Activated naive CD4-positive, alpha-beta T cell treated with anti-CD3 and anti-CD28 coated beads for 36 hours (primary cell): Measurements from ENCODE around the gene SOCS2. TPM values are rescaled to one million over a fixed set of nuclear protein-coding genes. Genes with fewer than 3 reads are reported as not detected.
"Not testable (repeated sequence)": the region's sequence is repeated elsewhere in the genome, so short reads cannot be mapped to it uniquely, and the experiment has no call there.

Experiments
- CTCF ChIA-PET: fragments of 350-600 bp; sonication (Branson Sonifier 250); formaldehyde crosslinking; loops from one replicate; lab custom pipeline; 2021; ENCODE audit warnings: antibody characterized with exemption; lab: Charles Lee
- DNase-seq: peaks from one replicate; pipeline ENCODE4 v3.0.0-alpha.2; 2020
- H3K27ac Mint-ChIP-seq: one replicate; pipeline ENCODE4 v1.8.0; 2021; ENCODE audit warnings: mild to moderate bottlenecking, mixed read lengths
- H3K27me3 Mint-ChIP-seq: one replicate; pipeline ENCODE4 v1.8.0; 2021; ENCODE audit warnings: low read depth, mixed read lengths
- H3K36me3 Mint-ChIP-seq: one replicate; pipeline ENCODE4 v1.8.0; 2021; ENCODE audit warnings: low read depth, mixed read lengths
- H3K4me1 Mint-ChIP-seq: one replicate; pipeline ENCODE4 v1.8.0; 2021; ENCODE audit warnings: low read depth, mixed read lengths
- H3K4me3 Mint-ChIP-seq: one replicate; pipeline ENCODE4 v1.8.0; 2021; ENCODE audit warnings: mild to moderate bottlenecking, moderate library complexity, mixed read lengths
- H3K9me3 Mint-ChIP-seq: one replicate; pipeline ENCODE4 v1.8.0; 2021; ENCODE audit warnings: mixed read lengths
- intact Hi-C: fragments of 100-400 bp; cut with micrococcal nuclease; formaldehyde crosslinking; loops from one replicate; pipeline ENCODE4 v1.15.1; 2023
- total RNA-seq, 2 experiments: library from RNA; stranded (reverse); gene quantifications; one replicate each; pipeline ENCODE4 v1.2.3, GENCODE V29; 2021

The SOCS2 gene
- total RNA-seq, 2 experiments from 2014 or later: 15.9 to 17.5 TPM

DNA sequence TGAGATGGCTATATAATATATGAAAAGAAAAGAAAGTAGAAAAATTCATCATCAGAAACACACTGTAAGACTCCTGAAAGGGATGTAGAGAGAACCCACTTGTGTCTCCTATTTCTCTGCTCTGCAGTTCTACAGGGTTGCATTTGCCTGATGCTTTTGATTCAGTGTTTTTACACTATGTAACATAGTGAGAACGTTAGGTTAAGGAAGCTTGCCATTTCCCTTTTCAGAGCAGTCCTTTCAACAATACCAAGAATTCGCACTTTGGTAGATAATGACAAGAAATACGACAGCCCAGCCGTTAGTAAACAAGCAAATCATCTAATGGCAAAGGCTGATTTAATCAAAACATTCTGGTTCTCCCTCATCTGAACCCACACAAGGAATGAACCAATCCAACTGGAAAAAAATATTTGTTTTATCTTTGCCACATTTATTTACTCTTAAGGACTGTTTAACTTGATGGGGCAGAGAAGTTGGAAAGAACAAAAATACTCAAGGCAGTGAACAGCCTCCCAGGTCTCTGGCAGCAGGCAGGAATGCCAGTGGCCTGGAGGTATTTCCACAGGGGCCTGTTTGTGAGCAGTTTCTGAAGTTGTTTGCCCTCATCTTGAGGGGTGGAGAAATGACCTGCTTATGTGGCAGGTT lies 30.8 kb upstream of the SOCS2 start:
- H3K36me3 Mint-ChIP-seq: peaks cover 6% of the 10 kb centered on the region
- H3K27me3 Mint-ChIP-seq: no peaks in the 10 kb centered on the region
- intact Hi-C loops: no loop called here
- DNase-seq: no peak
- H3K9me3 Mint-ChIP-seq: no peaks in the 10 kb centered on the region
- CTCF ChIA-PET: interaction anchor here (1.4 to 1.5 kb wide), 2 partner anchors 39 to 561 kb away, joined by 4 read pairs; no protein-coding TSS in a partner anchor
- H3K27ac Mint-ChIP-seq: no peak overlapping the region
- H3K4me3 Mint-ChIP-seq: no peak overlapping the region
- peaks cover 23% of the 10 kb centered on the region for H3K4me1 Mint-ChIP-seq

DNA sequence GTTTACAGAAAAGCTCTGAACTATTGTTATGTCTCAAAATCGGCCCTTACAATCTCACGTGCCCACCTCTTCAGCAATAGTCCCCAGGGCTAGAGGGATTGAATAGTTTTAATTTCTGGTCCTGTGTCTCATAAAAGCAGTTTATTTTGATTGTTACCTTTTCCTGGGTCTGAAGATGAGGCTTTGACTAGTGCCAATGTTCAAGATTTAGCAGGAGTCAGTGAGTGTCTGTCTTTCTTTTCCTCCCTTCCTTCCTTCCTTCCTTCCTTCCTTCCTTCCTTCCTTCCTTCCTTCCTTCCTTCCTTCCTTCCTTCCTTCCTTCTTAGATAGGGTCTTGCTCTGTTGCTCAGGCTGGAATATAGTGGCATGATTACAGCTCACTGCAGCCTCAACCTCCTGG lies 24.7 kb upstream of the SOCS2 start:
- CTCF ChIA-PET: interaction anchor here (1.6 kb wide), 1 partner anchor 554 kb away, joined by 4 read pairs; no protein-coding TSS in a partner anchor
- H3K27me3 Mint-ChIP-seq: no peaks in the 10 kb centered on the region

GRCh38 chr12:93549174-93549573 lies 23.3 kb upstream of the SOCS2 start:
- no peak overlapping the region for H3K27ac Mint-ChIP-seq
- H3K9me3 Mint-ChIP-seq: no peaks in the 10 kb centered on the region
- peaks cover 5% of the 10 kb centered on the region for H3K4me1 Mint-ChIP-seq
- H3K36me3 Mint-ChIP-seq: peaks cover 3% of the 10 kb centered on the region
- no peaks in the 10 kb centered on the region for H3K27me3 Mint-ChIP-seq
- H3K4me3 Mint-ChIP-seq: no peak overlapping the region
- CTCF ChIA-PET: interaction anchor here (1.0 kb wide), 2 partner anchors 82 to 552 kb away, joined by 3 read pairs; partner anchors contain the start of gene MRPL42
- intact Hi-C loops: no loop called here
- no peak for DNase-seq

More for the DNA sequence above, 24.7 kb upstream of the SOCS2 start:
- Mint-ChIP-seq H3K4me1 (no peaks in the 10 kb centered on the region), H3K9me3 (no peaks in the 10 kb centered on the region), H3K4me3 (no peak overlapping the region), H3K27ac (no peak overlapping the region), H3K36me3 (peaks cover 6% of the 10 kb centered on the region)
- intact Hi-C loops: no loop called here
- DNase-seq: no peak

- intact Hi-C loops: no loop called here
- no peak overlapping the region for H3K27ac Mint-ChIP-seq
- H3K4me3 Mint-ChIP-seq: no peak overlapping the region
- no peaks in the 10 kb centered on the region for H3K9me3 Mint-ChIP-seq
- DNase-seq: no peak
- H3K27me3 Mint-ChIP-seq: no peaks in the 10 kb centered on the region
- peaks cover 5% of the 10 kb centered on the region for H3K4me1 Mint-ChIP-seq
- H3K36me3 Mint-ChIP-seq: no peaks in the 10 kb centered on the region
- CTCF ChIA-PET: no interaction called here
Measured at GRCh38 chr12:93550748-93551611, 21.5 kb upstream of the SOCS2 start.

DNA sequence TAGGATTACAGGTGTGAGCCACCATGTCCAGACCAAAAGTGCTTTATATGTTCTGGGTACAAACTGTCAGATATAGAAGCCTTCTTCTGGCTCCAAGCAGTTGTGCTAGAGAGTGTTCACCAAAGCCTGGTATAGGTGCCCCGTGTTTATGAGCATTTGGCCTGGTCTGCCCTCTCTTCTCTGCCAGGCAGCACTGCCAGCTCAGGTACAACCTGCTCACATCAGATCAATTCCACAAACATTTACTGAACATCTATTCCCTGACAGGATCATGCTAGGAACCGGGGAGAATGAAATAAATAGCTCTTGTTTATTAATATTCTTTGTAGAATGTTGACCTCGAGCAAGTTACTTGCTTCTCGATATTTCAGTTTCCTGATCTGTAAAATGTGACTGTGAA lies 20.0 kb upstream of the SOCS2 start:
- CTCF ChIA-PET: interaction anchor here (0.9 kb wide), 1 partner anchor 16 kb away, joined by 4 read pairs; no protein-coding TSS in a partner anchor
- Mint-ChIP-seq H3K27me3 (no peaks in the 10 kb centered on the region), H3K27ac (no peak overlapping the region), H3K36me3 (no peaks in the 10 kb centered on the region), H3K9me3 (no peaks in the 10 kb centered on the region), H3K4me1 (peaks cover 5% of the 10 kb centered on the region), H3K4me3 (no peak overlapping the region)
- intact Hi-C loops: no loop called here
- no peak for DNase-seq

DNA sequence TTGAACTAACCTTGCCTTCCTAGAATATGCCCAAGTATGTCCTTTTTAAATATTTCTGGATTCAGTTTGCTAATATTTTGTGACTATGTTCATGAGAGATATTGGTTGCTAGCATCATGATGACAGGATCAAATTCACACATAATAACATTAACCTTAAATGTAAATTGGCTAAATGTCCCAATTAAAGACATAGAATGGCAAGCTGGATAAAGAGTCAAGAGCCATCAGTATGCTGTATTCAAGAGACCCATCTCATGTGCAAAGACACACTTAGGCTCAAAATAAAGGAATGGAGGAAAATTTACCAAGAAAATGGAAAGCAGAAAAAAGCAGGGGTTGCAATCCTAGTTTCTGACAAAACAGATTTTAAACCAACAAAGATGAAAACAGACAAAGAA lies 14.6 kb upstream of the SOCS2 start:
- H3K36me3 Mint-ChIP-seq: peaks cover 23% of the 10 kb centered on the region
- H3K4me3 Mint-ChIP-seq, intact Hi-C loops, DNase-seq, H3K4me1 Mint-ChIP-seq, H3K27me3 Mint-ChIP-seq, H3K27ac Mint-ChIP-seq: not testable (repeated sequence)
- H3K9me3 Mint-ChIP-seq: peaks cover 18% of the 10 kb centered on the region
- CTCF ChIA-PET: interaction anchor here (1.0 to 1.6 kb wide), 2 partner anchors 13 to 544 kb away, joined by 3 to 8 read pairs; no protein-coding TSS in a partner anchor

GRCh38 chr12:93558685-93559084 lies 13.8 kb upstream of the SOCS2 start:
- Mint-ChIP-seq H3K36me3 (peaks cover 23% of the 10 kb centered on the region), H3K9me3 (peaks cover 18% of the 10 kb centered on the region)
- H3K27ac Mint-ChIP-seq, intact Hi-C loops, H3K4me3 Mint-ChIP-seq, H3K4me1 Mint-ChIP-seq, DNase-seq, H3K27me3 Mint-ChIP-seq: not testable (repeated sequence)
- CTCF ChIA-PET: interaction anchor here (1.0 to 1.6 kb wide), 2 partner anchors 12 to 543 kb away, joined by 3 to 8 read pairs; no protein-coding TSS in a partner anchor

DNA sequence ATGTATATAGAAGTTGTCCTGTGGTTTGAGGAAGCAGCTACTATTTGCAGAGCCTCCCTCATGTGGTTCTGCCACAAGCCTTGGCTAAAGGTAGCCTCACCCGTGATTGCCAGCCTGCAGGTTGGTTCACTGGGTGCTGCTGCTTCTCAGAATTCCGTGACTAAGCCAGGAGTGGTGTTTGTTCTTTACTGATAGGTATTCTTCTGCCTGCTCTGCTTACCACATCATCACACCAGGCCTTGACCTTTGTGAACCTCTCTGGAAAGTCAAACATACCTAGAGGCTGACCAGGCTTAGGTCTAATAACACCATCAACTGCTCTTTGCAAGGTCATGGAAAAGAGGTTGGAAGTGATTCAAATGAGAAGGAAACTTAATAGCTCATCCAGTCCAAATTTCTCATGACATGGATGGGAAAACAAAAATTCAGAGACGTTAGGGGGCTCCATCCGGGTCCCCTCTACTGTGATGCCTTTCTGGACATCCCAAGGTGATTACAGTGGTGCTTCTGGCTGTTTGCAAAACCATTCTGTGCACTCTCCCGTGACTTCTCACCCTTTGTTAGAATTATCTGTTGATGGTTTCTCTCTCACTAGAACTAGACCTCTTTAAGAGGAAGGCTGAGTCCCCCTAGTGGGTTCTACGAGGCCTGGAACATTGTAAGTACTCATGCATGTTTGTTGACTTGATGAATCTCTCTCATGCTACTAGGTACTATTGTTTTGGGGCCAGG lies 8.5 kb upstream of the SOCS2 start:
- no peaks in the 10 kb centered on the region for H3K4me1 Mint-ChIP-seq
- no peak overlapping the region for H3K27ac Mint-ChIP-seq
- no peak overlapping the region for H3K4me3 Mint-ChIP-seq
- intact Hi-C loops: no loop called here
- peaks cover 2% of the 10 kb centered on the region for H3K27me3 Mint-ChIP-seq
- peak; percentile 15 for DNase-seq
- peaks cover 8% of the 10 kb centered on the region for H3K9me3 Mint-ChIP-seq
- CTCF ChIA-PET: interaction anchor here (0.6 to 1.7 kb wide), 4 partner anchors 138 to 560 kb away, joined by 3 to 8 read pairs (median 3); no protein-coding TSS in a partner anchor
- H3K36me3 Mint-ChIP-seq: peaks cover 12% of the 10 kb centered on the region

DNA sequence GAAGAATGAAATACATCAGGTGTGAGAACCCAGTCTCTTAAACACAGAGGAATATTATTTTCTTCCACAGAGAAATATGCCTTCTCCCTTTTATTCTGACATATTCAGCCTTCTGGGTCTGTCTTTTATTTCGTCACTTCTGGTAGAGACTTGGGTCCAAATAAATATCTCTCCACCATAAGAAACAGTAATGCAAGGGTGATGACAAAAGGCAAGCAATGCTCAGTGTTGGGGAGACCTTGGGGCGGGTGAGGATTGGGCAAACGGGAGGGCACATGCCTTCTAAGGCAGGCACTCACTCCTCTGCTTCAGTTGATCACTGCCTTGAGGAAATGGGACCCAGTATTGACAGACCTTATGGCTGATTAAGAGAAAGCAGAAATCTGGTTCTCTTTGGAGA lies 6.7 kb upstream of the SOCS2 start:
- H3K27ac Mint-ChIP-seq: no peak overlapping the region
- peaks cover 2% of the 10 kb centered on the region for H3K27me3 Mint-ChIP-seq
- H3K4me3 Mint-ChIP-seq: no peak overlapping the region
- intact Hi-C loops: no loop called here
- CTCF ChIA-PET: interaction anchor here (10.3 kb wide), 1 partner anchor 536 kb away, joined by 152 read pairs; no protein-coding TSS in a partner anchor
- peaks cover 3% of the 10 kb centered on the region for H3K9me3 Mint-ChIP-seq
- no peak for DNase-seq
- peaks cover 1% of the 10 kb centered on the region for H3K4me1 Mint-ChIP-seq
- peaks cover under 1% of the 10 kb centered on the region for H3K36me3 Mint-ChIP-seq

DNA sequence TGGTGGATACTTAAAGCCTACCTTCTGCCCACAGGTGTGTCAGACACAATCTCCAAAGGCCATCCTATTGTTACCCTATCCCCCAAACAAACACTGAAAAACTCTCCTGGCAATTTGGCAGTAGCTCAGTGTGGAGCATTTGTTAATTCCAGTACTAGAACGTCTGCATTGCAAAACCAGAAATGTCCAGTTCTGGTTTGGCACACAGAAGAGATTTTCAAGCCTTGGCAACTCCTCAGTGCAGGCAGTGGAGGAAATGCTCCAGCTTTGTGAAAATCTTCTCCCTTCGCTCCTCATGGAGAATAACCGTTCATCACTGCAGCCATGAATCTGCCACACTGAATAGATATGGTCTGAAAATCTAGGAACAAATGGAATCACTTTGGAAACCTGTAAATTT lies 5.3 kb upstream of the SOCS2 start:
- H3K36me3 Mint-ChIP-seq: no peaks in the 10 kb centered on the region
- no peak overlapping the region for H3K4me3 Mint-ChIP-seq

GRCh38 chr12:93568091-93568490 lies 4.4 kb upstream of the SOCS2 start:
- no peak overlapping the region for H3K4me3 Mint-ChIP-seq
- H3K9me3 Mint-ChIP-seq: no peaks in the 10 kb centered on the region
- CTCF ChIA-PET: interaction anchor here (1.2 to 10.3 kb wide), 3 partner anchors 65 to 534 kb away, joined by 5 to 152 read pairs (median 8); no protein-coding TSS in a partner anchor
- intact Hi-C loops: loop anchor here (2.0 kb wide), 1 partner anchor 65 kb away; no protein-coding TSS in a partner anchor
- H3K4me1 Mint-ChIP-seq: peaks cover 6% of the 10 kb centered on the region
- no peak for DNase-seq
- peaks cover 10% of the 10 kb centered on the region for H3K27me3 Mint-ChIP-seq
- peaks cover 2% of the 10 kb centered on the region for H3K36me3 Mint-ChIP-seq
- no peak overlapping the region for H3K27ac Mint-ChIP-seq

More for the DNA sequence above, 5.3 kb upstream of the SOCS2 start:
- CTCF ChIA-PET: interaction anchor here (1.0 to 10.3 kb wide), 3 partner anchors 64 to 535 kb away, joined by 3 to 152 read pairs (median 8); no protein-coding TSS in a partner anchor
- no peak for DNase-seq
- intact Hi-C loops: no loop called here
- peaks cover 2% of the 10 kb centered on the region for H3K27me3 Mint-ChIP-seq
- H3K4me1 Mint-ChIP-seq: peaks cover 1% of the 10 kb centered on the region
- no peak overlapping the region for H3K27ac Mint-ChIP-seq
- no peaks in the 10 kb centered on the region for H3K9me3 Mint-ChIP-seq
